ENCODE measurements around the gene TGM2.

The TGM2 gene

DNA sequence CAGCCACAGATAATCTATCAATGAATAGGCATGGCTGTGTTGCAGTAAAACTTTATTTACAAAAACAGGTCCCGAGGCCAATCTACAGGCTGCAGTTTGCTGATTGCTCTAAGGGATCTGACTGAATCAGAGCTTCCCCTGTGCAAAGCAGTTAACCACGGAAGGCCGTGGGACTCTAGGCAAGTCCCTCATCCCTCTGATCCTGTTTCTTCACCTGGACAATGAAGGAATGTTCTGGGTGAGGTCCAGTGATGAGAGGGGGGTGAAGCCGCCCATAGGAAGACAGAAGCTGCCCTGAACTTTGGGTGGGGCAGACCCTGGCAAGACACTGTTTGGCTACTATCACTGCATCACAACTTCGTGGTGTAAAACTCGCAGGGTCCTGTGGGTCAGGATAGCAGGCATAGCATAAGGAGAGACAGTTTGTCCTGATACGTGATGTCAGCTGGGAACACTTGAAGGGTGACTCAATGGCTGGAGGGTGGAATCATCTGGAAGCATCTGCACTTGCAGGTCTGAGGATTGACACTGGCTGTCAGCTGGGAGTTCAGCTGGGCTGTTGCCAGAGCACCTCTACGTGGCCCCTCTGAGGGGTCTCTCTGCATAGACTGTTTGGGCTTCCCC lies 33.3 kb upstream of the TGM2 start:
- WGBS (ENCODE audit: insufficient coverage, insufficient read length) = no CpG with 5 or more reads among the region's 8 CpGs
- Histone ChIP-seq H3K27ac (ENCODE audit: low read length) (no peak overlapping the region), H3K4me3 (ENCODE audit: low read length) (no peak overlapping the region), H3K4me1 (ENCODE audit: control insufficient read depth, insufficient read depth, low read length) (no peaks in the 10 kb centered on the region), H3K36me3 (ENCODE audit: control insufficient read depth, insufficient read depth, low read length) (no peaks in the 10 kb centered on the region), H3K27me3 (ENCODE audit: control insufficient read depth, insufficient read depth, low read length) (no peaks in the 10 kb centered on the region), H3K9me3 (ENCODE audit: control insufficient read depth, insufficient read depth, low read length) (no peaks in the 10 kb centered on the region)
- DNase-seq (ENCODE audit: low read depth, low spot score) = no peak

DNA sequence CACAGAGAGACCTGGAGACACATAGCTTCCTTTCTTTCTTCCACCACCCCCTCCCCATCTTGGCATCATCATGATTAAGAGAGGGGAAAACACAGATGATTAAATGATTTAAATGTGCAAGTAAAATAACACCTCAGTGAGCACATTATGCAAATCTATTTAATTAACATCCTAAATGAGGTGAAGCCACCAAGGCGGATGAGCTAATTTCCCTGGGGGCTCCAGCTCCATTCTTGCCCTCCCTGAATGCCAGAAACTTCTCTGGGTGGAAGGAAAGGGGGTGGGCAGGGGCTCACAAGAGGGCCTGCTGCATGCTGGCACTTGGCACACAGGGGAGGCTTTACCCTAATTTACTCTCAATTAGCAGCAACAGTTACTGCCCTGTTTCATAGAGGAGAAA lies 32.5 kb upstream of the TGM2 start:
- Histone ChIP-seq H3K4me1 (ENCODE audit: control insufficient read depth, insufficient read depth, low read length) (no peaks in the 10 kb centered on the region), H3K9me3 (ENCODE audit: control insufficient read depth, insufficient read depth, low read length) (no peaks in the 10 kb centered on the region), H3K27ac (ENCODE audit: low read length) (no peak overlapping the region), H3K4me3 (ENCODE audit: low read length) (no peak overlapping the region), H3K36me3 (ENCODE audit: control insufficient read depth, insufficient read depth, low read length) (no peaks in the 10 kb centered on the region), H3K27me3 (ENCODE audit: control insufficient read depth, insufficient read depth, low read length) (no peaks in the 10 kb centered on the region)
- WGBS (ENCODE audit: insufficient coverage, insufficient read length) = no CpG with 5 or more reads among the region's 1 CpG
- no peak for DNase-seq (ENCODE audit: low read depth, low spot score)

DNA sequence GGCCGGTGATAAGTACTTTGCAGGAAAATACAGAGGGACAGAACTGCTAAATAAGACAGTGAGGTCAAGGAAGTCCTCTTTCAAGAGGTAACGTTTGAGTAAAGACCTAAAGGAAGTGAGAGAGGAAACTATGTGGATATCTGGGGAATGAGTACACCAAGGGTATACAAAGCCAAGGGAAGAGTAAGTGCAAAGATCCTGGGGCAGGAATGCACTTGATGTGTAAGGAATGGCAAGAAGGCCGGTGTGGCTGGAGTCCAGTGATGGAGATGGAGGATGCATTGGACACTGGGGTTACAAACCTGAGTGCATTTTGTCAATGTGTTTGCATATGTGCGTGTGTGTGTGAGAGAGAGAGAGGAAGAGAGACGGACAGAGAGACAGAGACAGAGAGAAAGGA lies 32.1 kb upstream of the TGM2 start:
- DNase-seq (ENCODE audit: low read depth, low spot score) = no peak
- Histone ChIP-seq H3K36me3 (ENCODE audit: control insufficient read depth, insufficient read depth, low read length) (no peaks in the 10 kb centered on the region), H3K27me3 (ENCODE audit: control insufficient read depth, insufficient read depth, low read length) (no peaks in the 10 kb centered on the region), H3K4me1 (ENCODE audit: control insufficient read depth, insufficient read depth, low read length) (no peaks in the 10 kb centered on the region), H3K27ac (ENCODE audit: low read length) (no peak overlapping the region), H3K4me3 (ENCODE audit: low read length) (no peak overlapping the region), H3K9me3 (ENCODE audit: control insufficient read depth, insufficient read depth, low read length) (no peaks in the 10 kb centered on the region)
- WGBS (ENCODE audit: insufficient coverage, insufficient read length) = no CpG with 5 or more reads among the region's 5 CpGs

DNA sequence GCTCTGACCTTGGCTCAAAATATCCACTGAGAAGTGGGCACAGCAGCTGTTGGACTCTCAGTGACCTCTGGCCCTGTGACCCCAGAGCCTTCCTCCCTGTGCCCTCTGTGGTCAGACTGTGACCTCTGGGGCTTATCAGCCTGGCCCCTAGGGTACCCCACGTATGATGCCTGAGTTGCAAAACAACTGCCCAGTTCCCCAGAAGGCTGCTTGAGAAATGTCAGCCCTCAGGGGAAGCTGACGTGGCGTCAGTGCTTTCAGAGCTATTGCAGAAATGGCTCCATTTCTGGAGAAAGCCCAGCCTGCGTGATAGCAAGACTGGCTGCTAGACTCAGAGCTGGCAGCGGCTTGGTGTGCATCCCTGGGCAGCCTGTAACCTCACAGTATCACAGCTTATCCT lies 31.5 kb upstream of the TGM2 start:
- H3K27me3 ChIP-seq (ENCODE audit: control insufficient read depth, insufficient read depth, low read length) = no peaks in the 10 kb centered on the region
- no peak for DNase-seq (ENCODE audit: low read depth, low spot score)
- no peaks in the 10 kb centered on the region for H3K4me1 ChIP-seq (ENCODE audit: control insufficient read depth, insufficient read depth, low read length)
- H3K27ac ChIP-seq (ENCODE audit: low read length) = no peak overlapping the region
- H3K9me3 ChIP-seq (ENCODE audit: control insufficient read depth, insufficient read depth, low read length) = no peaks in the 10 kb centered on the region
- H3K36me3 ChIP-seq (ENCODE audit: control insufficient read depth, insufficient read depth, low read length) = no peaks in the 10 kb centered on the region
- WGBS (ENCODE audit: insufficient coverage, insufficient read length) = no CpG with 5 or more reads among the region's 5 CpGs
- no peak overlapping the region for H3K4me3 ChIP-seq (ENCODE audit: low read length)

DNA sequence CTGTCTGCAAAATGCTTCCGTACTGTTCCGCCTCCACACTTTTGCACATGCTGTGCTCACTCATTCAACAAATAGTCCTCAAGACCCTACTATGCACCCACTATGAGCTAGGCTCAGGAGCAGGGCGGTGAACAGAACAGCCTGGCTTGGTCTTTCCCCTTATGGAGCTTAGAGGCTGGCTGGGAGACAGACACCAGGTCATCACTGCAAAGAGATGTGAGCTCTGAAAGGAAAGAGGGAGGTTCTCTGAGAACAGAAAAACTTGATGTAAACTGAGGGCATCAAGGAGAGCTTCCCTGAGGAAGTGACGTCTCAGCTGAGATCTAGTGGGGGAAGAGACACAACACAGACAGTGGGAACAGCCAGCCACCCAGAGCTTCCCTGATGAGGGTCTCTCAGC lies 31.0 kb upstream of the TGM2 start:
- Histone ChIP-seq H3K27me3 (ENCODE audit: control insufficient read depth, insufficient read depth, low read length) (no peaks in the 10 kb centered on the region), H3K27ac (ENCODE audit: low read length) (no peak overlapping the region), H3K4me3 (ENCODE audit: low read length) (no peak overlapping the region), H3K9me3 (ENCODE audit: control insufficient read depth, insufficient read depth, low read length) (no peaks in the 10 kb centered on the region), H3K36me3 (ENCODE audit: control insufficient read depth, insufficient read depth, low read length) (no peaks in the 10 kb centered on the region), H3K4me1 (ENCODE audit: control insufficient read depth, insufficient read depth, low read length) (no peaks in the 10 kb centered on the region)
- no peak for DNase-seq (ENCODE audit: low read depth, low spot score)
- no CpG with 5 or more reads among the region's 4 CpGs for WGBS (ENCODE audit: insufficient coverage, insufficient read length)

DNA sequence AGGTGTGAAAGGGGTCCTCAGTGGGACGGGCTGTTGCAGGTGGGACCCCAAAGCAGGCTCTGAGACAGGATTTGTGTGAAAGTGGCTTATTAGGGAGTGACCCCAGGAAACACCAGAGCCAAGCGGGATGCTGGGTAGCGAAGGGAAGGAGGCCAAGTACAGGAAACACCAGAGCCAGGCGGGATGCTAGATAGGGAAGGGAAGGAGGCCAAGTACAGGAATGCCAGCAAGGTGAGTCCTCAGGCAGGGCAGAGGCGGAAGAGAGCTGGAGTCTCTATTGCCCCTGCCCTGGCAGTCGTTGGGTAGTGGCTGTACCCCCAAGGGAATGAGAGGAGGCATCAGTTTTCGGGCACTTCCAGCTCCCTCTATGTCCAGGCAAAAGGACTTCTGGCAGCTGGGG lies 30.5 kb upstream of the TGM2 start:
- Histone ChIP-seq H3K27ac (ENCODE audit: low read length) (no peak overlapping the region), H3K4me1 (ENCODE audit: control insufficient read depth, insufficient read depth, low read length) (no peaks in the 10 kb centered on the region), H3K27me3 (ENCODE audit: control insufficient read depth, insufficient read depth, low read length) (no peaks in the 10 kb centered on the region), H3K9me3 (ENCODE audit: control insufficient read depth, insufficient read depth, low read length) (no peaks in the 10 kb centered on the region), H3K36me3 (ENCODE audit: control insufficient read depth, insufficient read depth, low read length) (no peaks in the 10 kb centered on the region), H3K4me3 (ENCODE audit: low read length) (no peak overlapping the region)
- DNase-seq (ENCODE audit: low read depth, low spot score) = no peak
- no CpG with 5 or more reads among the region's 7 CpGs for WGBS (ENCODE audit: insufficient coverage, insufficient read length)

DNA sequence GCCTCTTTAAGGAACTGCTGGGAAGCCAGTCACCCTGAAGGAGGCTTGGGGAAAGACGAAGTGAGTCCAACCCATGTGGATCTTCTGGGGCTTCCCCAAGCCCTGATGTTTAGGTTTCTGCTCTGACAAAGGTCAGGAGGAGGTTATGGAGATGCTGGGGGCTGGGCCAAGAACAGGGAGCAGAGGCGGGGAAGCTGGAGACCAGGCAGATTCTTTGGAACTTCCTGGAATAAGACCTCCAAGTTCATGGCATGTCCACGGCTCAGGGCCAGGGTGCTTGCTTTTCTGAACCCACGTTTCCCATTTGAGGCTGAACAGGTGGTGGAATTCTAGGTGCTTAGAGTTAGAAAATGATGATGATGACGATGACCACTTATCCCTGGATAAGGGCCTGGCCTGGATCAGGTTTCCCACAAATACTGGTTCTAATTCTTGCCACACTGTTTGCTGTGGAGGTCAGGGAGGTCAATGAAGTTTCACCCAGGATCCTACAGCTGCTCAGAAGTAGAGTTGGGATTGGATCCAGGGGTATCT lies 30.0 kb upstream of the TGM2 start:
- Histone ChIP-seq H3K27me3 (ENCODE audit: control insufficient read depth, insufficient read depth, low read length) (no peaks in the 10 kb centered on the region), H3K27ac (ENCODE audit: low read length) (no peak overlapping the region), H3K9me3 (ENCODE audit: control insufficient read depth, insufficient read depth, low read length) (no peaks in the 10 kb centered on the region), H3K36me3 (ENCODE audit: control insufficient read depth, insufficient read depth, low read length) (no peaks in the 10 kb centered on the region), H3K4me1 (ENCODE audit: control insufficient read depth, insufficient read depth, low read length) (no peaks in the 10 kb centered on the region), H3K4me3 (ENCODE audit: low read length) (no peak overlapping the region)
- no CpG with 5 or more reads among the region's 5 CpGs for WGBS (ENCODE audit: insufficient coverage, insufficient read length)
- DNase-seq (ENCODE audit: low read depth, low spot score) = no peak

DNA sequence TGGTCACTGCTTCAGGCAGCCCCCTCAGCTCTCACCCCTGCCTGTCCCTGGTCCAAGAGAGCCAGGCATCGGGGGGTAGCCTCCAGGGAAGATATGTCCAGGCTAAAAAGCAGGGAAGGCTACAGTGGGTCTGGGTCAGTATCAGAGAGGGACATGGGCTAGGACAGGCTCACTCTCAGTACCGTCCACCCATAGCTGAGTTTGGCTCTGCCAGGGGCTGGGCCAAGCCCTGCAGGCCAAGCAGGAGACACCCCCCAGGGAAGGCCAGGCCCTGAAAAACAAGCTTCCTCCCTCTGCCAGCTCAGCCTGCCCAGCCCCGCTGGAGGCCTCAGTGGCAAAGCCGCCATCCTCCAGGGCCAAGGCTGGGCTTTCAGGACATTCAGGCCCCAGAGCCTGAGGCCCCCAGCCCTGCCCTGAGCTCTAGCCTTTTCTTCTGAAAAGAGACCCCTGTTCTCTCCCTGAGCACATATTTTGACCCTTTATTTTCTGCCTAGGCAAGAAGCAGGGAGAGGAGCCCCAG lies 28.6 kb upstream of the TGM2 start:
- no peaks in the 10 kb centered on the region for H3K27me3 ChIP-seq (ENCODE audit: control insufficient read depth, insufficient read depth, low read length)
- WGBS (ENCODE audit: insufficient coverage, insufficient read length) = no CpG with 5 or more reads among the region's 4 CpGs
- no peaks in the 10 kb centered on the region for H3K4me1 ChIP-seq (ENCODE audit: control insufficient read depth, insufficient read depth, low read length)
- DNase-seq (ENCODE audit: low read depth, low spot score) = no peak
- no peak overlapping the region for H3K27ac ChIP-seq (ENCODE audit: low read length)
- H3K9me3 ChIP-seq (ENCODE audit: control insufficient read depth, insufficient read depth, low read length) = no peaks in the 10 kb centered on the region
- H3K4me3 ChIP-seq (ENCODE audit: low read length) = no peak overlapping the region
- no peaks in the 10 kb centered on the region for H3K36me3 ChIP-seq (ENCODE audit: control insufficient read depth, insufficient read depth, low read length)

DNA sequence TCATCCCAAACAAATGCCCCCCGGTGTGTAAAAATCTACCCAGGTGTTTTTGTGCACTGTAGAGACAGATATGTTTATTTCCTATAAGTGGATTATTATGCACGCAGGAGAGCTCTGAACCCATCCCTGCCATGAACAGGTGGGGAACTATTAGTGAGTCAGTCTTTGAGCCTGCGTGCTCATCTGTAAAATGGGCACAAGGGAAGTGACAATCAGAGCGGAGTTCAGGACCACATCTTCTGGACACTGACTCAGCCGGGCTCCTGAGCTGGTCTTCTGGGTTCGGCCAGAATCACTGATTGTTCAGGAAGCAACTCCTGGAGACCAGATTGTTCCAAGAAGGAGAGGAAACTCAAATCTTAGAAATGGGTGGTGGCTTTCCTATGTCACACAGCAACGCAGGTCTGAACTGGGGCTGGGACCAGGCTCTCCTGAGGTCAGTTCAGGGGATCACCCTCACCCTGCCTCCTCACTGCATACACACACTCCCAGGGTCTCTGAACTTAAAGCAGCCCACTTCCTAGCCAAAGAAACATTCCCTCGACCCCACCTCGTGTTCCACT lies 27.3 kb upstream of the TGM2 start:
- no CpG with 5 or more reads among the region's 9 CpGs for WGBS (ENCODE audit: insufficient coverage, insufficient read length)
- Histone ChIP-seq H3K27me3 (ENCODE audit: control insufficient read depth, insufficient read depth, low read length) (no peaks in the 10 kb centered on the region), H3K4me1 (ENCODE audit: control insufficient read depth, insufficient read depth, low read length) (no peaks in the 10 kb centered on the region), H3K36me3 (ENCODE audit: control insufficient read depth, insufficient read depth, low read length) (no peaks in the 10 kb centered on the region), H3K9me3 (ENCODE audit: control insufficient read depth, insufficient read depth, low read length) (no peaks in the 10 kb centered on the region), H3K4me3 (ENCODE audit: low read length) (no peak overlapping the region), H3K27ac (ENCODE audit: low read length) (no peak overlapping the region)
- DNase-seq (ENCODE audit: low read depth, low spot score) = no peak

DNA sequence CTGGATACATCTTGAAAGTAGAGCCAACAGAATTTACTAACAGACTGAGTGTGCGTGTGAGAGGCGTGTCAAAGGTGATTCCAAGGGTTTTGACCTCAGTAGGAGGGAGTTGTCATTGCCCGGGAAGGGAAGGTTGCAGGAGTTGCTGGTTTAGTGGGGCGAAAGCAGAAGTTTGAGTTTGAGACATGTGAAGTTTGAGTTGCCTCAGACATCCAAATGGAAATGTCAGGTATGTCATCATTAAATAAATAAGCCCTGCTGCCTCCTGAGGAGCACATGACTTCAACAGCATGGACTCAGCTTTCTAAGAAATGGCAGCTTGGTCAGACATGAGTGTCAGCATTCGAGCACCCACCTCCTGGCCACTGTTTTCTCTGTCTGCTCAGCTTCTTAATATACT lies 26.6 kb upstream of the TGM2 start:
- Histone ChIP-seq H3K27me3 (ENCODE audit: control insufficient read depth, insufficient read depth, low read length) (no peaks in the 10 kb centered on the region), H3K4me1 (ENCODE audit: control insufficient read depth, insufficient read depth, low read length) (no peaks in the 10 kb centered on the region), H3K9me3 (ENCODE audit: control insufficient read depth, insufficient read depth, low read length) (no peaks in the 10 kb centered on the region), H3K27ac (ENCODE audit: low read length) (no peak overlapping the region), H3K36me3 (ENCODE audit: control insufficient read depth, insufficient read depth, low read length) (no peaks in the 10 kb centered on the region), H3K4me3 (ENCODE audit: low read length) (no peak overlapping the region)
- no peak for DNase-seq (ENCODE audit: low read depth, low spot score)
- WGBS (ENCODE audit: insufficient coverage, insufficient read length) = no CpG with 5 or more reads among the region's 5 CpGs

DNA sequence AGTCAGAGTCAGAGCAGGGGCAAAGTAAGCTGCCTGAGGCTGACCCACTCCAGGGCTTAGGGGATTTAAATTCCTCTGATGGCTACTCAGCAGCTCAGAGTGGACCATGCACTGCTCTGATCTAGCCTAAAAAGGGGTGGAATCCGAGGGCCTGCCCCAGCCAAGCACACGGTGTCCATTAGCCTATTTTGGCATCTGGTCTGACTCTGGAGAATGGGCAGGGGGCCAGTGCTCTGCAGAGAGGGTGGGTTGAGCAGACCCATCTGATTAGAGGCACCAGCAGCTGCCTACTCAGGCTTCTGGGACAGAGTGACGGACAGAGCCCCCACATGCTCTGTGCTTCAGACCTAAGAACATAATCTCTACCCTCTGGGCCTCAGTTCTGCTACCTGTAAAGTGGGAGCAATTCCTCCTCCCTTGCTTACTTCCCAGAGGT lies 25.9 kb upstream of the TGM2 start:
- no CpG with 5 or more reads among the region's 3 CpGs for WGBS (ENCODE audit: insufficient coverage, insufficient read length)
- H3K27me3 ChIP-seq (ENCODE audit: control insufficient read depth, insufficient read depth, low read length) = no peaks in the 10 kb centered on the region

More for the DNA sequence above, 25.9 kb upstream of the TGM2 start:
- H3K4me3 ChIP-seq (ENCODE audit: low read length) = no peak overlapping the region
- H3K36me3 ChIP-seq (ENCODE audit: control insufficient read depth, insufficient read depth, low read length) = no peaks in the 10 kb centered on the region
- no peaks in the 10 kb centered on the region for H3K4me1 ChIP-seq (ENCODE audit: control insufficient read depth, insufficient read depth, low read length)
- no peaks in the 10 kb centered on the region for H3K9me3 ChIP-seq (ENCODE audit: control insufficient read depth, insufficient read depth, low read length)
- no peak for DNase-seq (ENCODE audit: low read depth, low spot score)
- H3K27ac ChIP-seq (ENCODE audit: low read length) = no peak overlapping the region
